Right lobe of liver (tissue), 6 donors: ENCODE data around the gene CLDN24. TPM values are rescaled to one million over a fixed set of nuclear protein-coding genes. Genes with fewer than 3 reads are reported as not detected.

Experiments
- ATAC-seq, 4 donors: fragments of 200-7000 bp; cut with Tn5 transposase; one replicate each; pipeline ENCODE4 v1.9.1; 2020; ENCODE audit warnings: mild to moderate bottlenecking in 4 of 4, moderate library complexity in 4 of 4
- DNase-seq, 3 donors: peaks; one replicate each; pipeline ENCODE4 v3.0.0-alpha.2; 2020
- H3K27ac ChIP-seq, 3 donors: fragments of 200-600 bp; one replicate each; pipeline ENCODE4 v1.8.0; 2022
- H3K27me3 ChIP-seq, 2 donors: fragments of 200-600 bp; one replicate each; pipeline ENCODE4 v1.8.0; 2022
- H3K36me3 ChIP-seq, 4 donors: fragments of 200-600 bp; sonication (generic) in 1 of 4; one replicate each; pipeline versions ENCODE4 v1.5.1 to v1.8.0; 2017 to 2022; ENCODE audit warnings: control low read depth in 1 of 4
- H3K4me1 ChIP-seq, 4 donors: fragments of 200-600 bp; sonication (generic) in 1 of 4; one replicate each; pipeline versions ENCODE4 v1.5.1 to v1.8.0; 2017 to 2022; ENCODE audit warnings: control low read depth in 1 of 4
- H3K4me3 ChIP-seq, 3 donors: fragments of 200-600 bp; one replicate each; pipeline ENCODE4 v1.8.0; 2022
- H3K9me3 ChIP-seq, 4 donors: fragments of 200-600 bp; sonication (generic) in 1 of 4; one replicate each; pipeline versions ENCODE4 v1.5.1 to v1.8.0; 2017 to 2022; ENCODE audit warnings: control low read depth in 1 of 4
- CTCF ChIP-seq, 4 donors: fragments of 200-600 bp in 3 of 4; fragments of 450-650 bp in 1 of 4; IDR thresholded peaks; one replicate each; pipeline versions ENCODE4 v1.5.1 to v1.8.0; 2016 to 2022; ENCODE audit warnings: antibody characterized with exemption in 4 of 4, mild to moderate bottlenecking in 2 of 4
- POLR2A ChIP-seq: fragments of 450-650 bp; IDR thresholded peaks from one replicate; pipeline ENCODE4 v1.6.1; 2017; ENCODE audit warnings: antibody characterized with exemption, mild to moderate bottlenecking
- WGBS: methylation state at CpG from one replicate; pipeline ENCODE4 v1.1.6; 2018; ENCODE audit warnings: low coverage, low lambda C conversion rate; ENCODE audit not compliant: insufficient coverage; ENCODE audit errors: missing lambda C conversion rate; 5-methylcytosine and 5-hydroxymethylcytosine counted together
- intact Hi-C, 2 donors: fragments of 100-400 bp; cut with DNase I; formaldehyde crosslinking; loops; one replicate each; pipeline versions ENCODE4 v1.11.2 to v1.14.1; 2022
- total RNA-seq, 6 experiments: library from RNA; depleted of rRNA in 2 of 6; stranded (reverse); fragments of >200 nt in 2 of 6; fragmentation: NEBNext Ultra II Directional in 3 of 6; extraction: Animal tissue kit (Norgen Biotek cat#: 25700) in 3 of 6; gene quantifications; one replicate each; pipeline versions ENCODE4 v1.1.0 to v1.2.4, GENCODE V29; 2016 to 2023
- donor health status: DM: no; HTN: yes; CAD: no.
- donor health status: DM: no; HTN: no; CAD: no.
- donor health status: DM: no; HTN: no; CAD: no.
- donor health status: DM: no; HTN: yes; CAD: no.
- donor health status: DM: no; HTN: yes; CAD: no.

CLDN24 gene
- total RNA-seq, 6 experiments from 2014 or later, result not detected

GRCh38 chr4:183304538-183304937 lies 17.7 kb downstream of the CLDN24 start:
- TF ChIP-seq CTCF (IDR thresholded peaks at IDR 0.05) (no peak), POLR2A (no peak)
- H3K27me3 ChIP-seq, result no peaks in the 10 kb centered on the region
- H3K36me3 ChIP-seq, result no peaks in the 10 kb centered on the region
- intact Hi-C loops, result no loop called here
- DNase-seq, result no peak
- no peak for ATAC-seq
- 91% methylated on average over 1 of the region's 2 CpGs for WGBS
- H3K4me1 ChIP-seq, result no peaks in the 10 kb centered on the region
- no peaks in the 10 kb centered on the region for H3K9me3 ChIP-seq
- no peak overlapping the region for H3K27ac ChIP-seq
- no peak overlapping the region for H3K4me3 ChIP-seq

DNA sequence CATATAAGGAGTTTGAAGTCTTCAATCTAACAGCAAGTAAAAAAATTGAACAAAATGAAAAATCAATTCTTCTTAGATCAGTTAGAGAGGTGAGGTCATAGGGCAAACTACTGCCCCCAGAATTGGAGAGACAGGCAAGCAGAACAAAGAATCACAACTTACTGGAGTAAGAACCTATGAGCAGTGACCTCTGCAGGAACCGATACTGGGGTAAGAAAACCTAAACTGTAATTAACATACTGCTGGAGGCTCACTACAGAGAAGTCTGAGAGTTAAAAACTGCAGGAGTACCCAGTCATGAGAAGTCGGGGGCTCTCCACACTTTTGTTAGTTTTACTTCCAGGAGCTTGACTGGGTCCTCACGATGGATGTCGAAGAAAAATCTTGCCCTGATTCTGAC lies 18.2 kb downstream of the CLDN24 start:
- Histone ChIP-seq H3K36me3 (no peaks in the 10 kb centered on the region), H3K27ac (no peak overlapping the region), H3K4me3 (no peak overlapping the region), H3K9me3 (no peaks in the 10 kb centered on the region), H3K27me3 (no peaks in the 10 kb centered on the region), H3K4me1 (no peaks in the 10 kb centered on the region)
- intact Hi-C loops, result no loop called here
- WGBS, result 89% methylated on average over 4 of the region's 4 CpGs
- no peak for TF ChIP-seq CTCF (IDR thresholded peaks at IDR 0.05)
- TF ChIP-seq POLR2A, result no peak
- ATAC-seq (no peak), DNase-seq (no peak)

DNA sequence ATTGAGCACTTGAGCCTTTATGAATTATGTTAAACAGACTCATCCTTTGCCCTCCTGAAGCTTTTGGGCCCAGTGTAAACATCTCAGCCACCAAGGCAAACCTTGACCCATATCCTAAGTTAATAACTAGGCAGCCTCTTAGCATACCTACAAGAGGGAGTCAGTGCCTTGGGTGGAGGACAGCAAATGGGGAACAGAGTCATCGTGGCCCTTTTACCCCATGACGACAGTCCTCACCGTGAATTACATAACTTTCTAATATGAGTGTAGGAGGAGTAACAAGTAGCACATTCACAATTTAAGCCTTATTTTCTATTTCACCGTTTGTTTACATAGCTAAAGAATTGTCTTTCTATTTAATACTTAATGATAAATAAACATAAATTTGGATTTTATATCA lies 18.9 kb downstream of the CLDN24 start:
- no peak for ATAC-seq
- DNase-seq, result no peak
- Histone ChIP-seq H3K9me3 (no peaks in the 10 kb centered on the region), H3K36me3 (no peaks in the 10 kb centered on the region), H3K4me1 (no peaks in the 10 kb centered on the region), H3K27me3 (no peaks in the 10 kb centered on the region), H3K27ac (no peak overlapping the region), H3K4me3 (no peak overlapping the region)
- intact Hi-C loops, result no loop called here
- TF ChIP-seq CTCF (IDR thresholded peaks at IDR 0.05), result no peak
- no peak for TF ChIP-seq POLR2A
- WGBS, result 71% methylated on average over 4 of the region's 4 CpGs

- WGBS, result 77% methylated on average over 5 of the region's 5 CpGs
- ATAC-seq (no peak), DNase-seq (no peak)
- no peak overlapping the region for H3K27ac ChIP-seq
- H3K36me3 ChIP-seq, result peaks cover 0 to 3% (median under 1%) of the 10 kb centered on the region in 4 donors
- no peaks in the 10 kb centered on the region for H3K27me3 ChIP-seq
- no peak overlapping the region for H3K4me3 ChIP-seq
- intact Hi-C loops, result no loop called here
- no peaks in the 10 kb centered on the region for H3K4me1 ChIP-seq
- TF ChIP-seq POLR2A, result no peak
- TF ChIP-seq CTCF (IDR thresholded peaks at IDR 0.05), result no peak
- H3K9me3 ChIP-seq, result no peaks in the 10 kb centered on the region
Measured at GRCh38 chr4:183300655-183301054, 21.6 kb downstream of the CLDN24 start.

- Histone ChIP-seq H3K9me3 (no peaks in the 10 kb centered on the region), H3K4me1 (no peaks in the 10 kb centered on the region), H3K36me3 (peaks cover 0 to 5% (median 1%) of the 10 kb centered on the region in 4 donors), H3K4me3 (no peak overlapping the region), H3K27me3 (no peaks in the 10 kb centered on the region), H3K27ac (no peak overlapping the region)
- no peak for DNase-seq
- intact Hi-C loops, result no loop called here
- TF ChIP-seq POLR2A (no peak), CTCF (IDR thresholded peaks at IDR 0.05) (no peak)
- WGBS, result 70% methylated on average over 6 of the region's 6 CpGs
- ATAC-seq, result peak in 1 of 4 donors; percentile 20
Measured at GRCh38 chr4:183300070-183300469, 22.2 kb downstream of the CLDN24 start.
